Right forelimb (tissue), 1 donor: Measurements from ENCODE around the gene IPO13.

Source experiments
- DNase-seq: peaks from one replicate; pipeline ENCODE4 v3.0.0-alpha.2; 2018

Gene IPO13

DNA sequence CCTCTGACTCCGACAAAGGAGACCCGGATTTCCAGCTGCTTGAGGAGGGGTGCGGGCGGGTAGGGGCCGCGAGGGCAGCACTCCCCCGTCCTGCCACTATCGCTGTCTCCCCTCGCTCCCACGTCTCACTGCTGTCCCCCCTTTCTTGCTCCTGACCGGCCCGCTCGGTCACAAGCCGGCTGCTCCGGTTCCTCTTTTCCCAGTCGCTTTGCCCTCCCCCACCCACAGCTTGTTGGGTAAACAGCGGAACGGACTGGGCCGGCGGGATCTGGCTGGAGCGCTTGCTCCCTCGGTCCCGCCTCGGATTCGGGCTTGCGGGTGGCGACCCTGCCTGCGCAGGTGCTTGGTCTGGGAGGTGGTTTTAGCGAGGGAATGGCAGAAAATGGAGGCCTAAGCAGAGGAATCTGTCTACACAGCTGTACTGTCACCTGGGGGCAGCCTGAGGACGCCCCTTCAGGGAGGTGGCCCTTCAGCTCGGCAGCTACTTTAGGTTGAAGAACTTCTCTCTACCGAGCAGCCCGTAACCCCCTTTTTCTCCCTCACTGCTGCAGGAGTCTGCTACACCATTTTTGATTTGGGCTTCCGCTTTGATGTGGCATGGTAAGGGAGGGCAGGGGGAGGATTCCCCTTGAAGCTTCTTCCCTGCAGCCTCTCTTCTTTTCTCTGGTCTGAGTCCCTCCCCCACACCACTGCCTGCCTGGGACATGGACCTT lies 28.7 kb downstream of the IPO13 start:
- DNase-seq = no peak

DNA sequence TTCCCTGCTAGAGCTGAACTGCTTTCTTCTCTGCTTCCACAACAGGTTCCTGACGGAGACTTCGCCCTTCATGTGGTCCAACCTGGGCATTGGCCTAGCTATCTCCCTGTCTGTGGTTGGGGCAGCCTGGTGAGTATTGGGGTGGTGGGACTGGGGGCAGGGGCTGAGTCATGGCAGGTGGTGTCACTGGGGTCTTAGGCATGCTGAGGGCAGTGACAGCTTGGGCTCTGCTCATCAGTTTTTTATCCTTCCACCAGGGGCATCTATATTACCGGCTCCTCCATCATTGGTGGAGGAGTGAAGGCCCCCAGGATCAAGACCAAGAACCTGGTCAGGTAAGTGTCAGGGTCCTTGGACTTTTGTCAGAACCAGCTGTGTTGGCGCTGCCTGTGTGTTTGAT lies 29.3 kb downstream of the IPO13 start:
- DNase-seq = no peak

DNA sequence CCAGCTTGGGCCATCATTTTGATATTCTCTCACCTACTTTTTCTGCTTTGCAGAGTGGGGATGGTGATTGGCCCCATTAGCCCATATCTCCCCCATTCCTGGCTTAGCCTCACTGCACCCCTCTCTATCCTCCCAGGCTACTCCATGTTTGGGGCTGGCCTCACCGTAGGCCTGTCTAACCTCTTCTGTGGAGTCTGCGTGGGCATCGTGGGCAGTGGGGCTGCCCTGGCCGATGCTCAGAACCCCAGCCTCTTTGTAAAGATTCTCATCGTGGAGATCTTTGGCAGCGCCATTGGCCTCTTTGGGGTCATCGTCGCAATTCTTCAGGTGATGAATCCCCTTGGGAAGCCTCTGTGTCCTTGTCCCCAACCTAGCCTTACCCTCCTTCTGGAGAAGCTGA lies 30.1 kb downstream of the IPO13 start:
- no peak for DNase-seq

DNA sequence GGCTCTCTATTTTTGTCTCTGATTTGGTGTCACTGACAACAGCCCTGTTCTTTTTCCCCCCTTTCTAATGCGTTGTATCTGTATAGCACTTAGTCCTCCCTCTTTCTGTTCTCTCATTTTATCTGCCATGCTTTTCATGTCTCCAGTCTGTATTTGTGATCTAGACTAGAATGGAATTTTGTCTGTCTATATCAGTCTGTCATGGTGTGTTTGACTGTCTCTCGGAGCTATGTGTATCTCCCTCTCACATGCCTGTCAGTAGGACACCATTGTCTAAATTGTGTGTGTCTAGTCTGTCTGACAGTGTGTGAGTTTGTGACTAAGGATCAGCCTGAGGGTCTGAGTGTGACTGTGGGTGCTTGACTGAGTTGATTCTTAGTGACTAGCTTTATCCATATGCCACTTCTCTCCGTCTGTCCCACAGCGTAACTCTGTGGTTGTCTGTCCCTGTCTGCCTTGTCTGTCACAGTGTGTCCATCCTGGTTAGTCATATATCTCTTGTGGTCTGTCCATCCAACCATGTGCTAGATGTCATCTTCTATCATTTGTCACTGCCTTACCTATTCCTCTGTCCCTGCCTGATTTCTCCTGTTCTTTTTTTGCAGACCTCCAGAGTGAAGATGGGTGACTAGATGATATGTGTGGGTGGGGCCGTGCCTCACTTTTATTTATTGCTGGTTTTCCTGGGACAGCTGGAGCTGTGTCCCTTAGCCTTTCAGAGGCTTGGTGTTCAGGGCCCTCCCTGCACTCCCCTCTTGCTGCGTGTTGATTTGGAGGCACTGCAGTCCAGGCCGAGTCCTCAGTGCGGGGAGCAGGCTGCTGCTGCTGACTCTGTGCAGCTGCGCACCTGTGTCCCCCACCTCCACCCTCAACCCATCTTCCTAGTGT lies 30.9 kb downstream of the IPO13 start:
- DNase-seq = no peak

DNA sequence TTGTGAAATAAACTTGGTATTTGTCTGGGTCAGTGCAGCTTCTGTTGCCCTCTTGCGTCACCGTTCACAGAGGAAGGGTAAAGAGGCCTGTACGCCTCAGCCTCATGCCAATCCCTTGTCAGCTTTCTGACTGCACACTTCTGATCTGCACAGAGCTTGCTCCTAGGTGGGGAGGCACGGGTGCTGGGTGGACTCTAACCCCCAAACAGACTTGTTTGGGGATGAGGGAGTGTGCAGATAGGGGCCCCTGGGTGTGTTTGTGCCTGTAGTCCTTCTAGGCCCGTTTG lies 31.5 kb downstream of the IPO13 start:
- no peak for DNase-seq

DNA sequence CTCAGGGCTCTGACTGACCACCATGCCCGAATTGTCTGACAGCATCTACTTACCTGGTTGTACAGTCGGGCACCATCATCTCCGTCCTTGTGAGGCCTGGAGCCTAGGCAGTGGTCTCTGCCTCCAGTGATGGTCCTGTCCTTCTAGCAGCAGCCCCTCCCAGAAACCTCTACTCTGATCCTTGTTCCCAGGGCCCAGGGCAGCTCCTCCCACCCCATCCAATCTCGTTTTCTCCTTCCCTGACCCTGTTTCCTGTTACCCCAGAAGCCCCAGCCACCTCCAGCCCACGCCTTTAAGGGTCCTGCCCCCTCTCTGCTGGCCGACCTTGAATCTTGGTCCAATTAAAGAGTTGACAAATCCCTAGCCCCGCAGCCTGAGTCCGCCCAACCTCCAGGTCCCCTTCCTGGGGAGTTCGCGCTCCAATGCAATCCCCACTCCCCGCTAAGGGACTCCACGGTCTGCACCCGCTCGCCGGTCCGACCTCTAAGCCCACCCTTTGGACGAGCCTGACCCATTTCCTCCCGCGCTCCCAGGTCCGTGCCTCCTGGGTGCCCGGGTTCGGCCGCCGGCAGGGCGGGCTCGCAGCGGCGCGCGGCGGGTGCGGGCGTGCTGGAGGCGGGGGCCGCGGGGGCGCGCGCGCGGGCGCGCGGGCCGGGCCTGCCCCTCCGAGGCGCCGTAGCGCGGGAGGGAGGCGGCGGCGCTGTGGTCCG lies 32.0 kb downstream of the IPO13 start, which contains the start of gene B4GALT2:
TSS of gene B4GALT2 (plus strand) at position 660 of the 710 bp plus-strand sequence. CDS start 1,951 bp downstream, outside the sequence.
- DNase-seq = peak; percentile 72

DNA sequence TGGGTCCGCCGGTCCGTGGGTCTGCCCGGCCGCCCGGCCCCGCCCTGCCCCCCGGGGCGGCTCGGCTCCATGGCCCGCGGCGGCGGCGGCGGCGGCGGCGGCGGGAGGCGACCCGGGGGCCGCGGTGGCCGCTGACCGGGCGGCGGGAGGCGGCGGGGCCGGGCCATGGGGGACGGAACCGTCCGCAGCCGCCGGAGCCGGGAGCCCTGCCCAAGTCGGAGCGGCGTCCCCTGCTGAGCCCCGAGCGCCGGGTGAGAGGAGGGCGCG lies 32.4 kb downstream of the IPO13 start:
- no peak for DNase-seq

DNA sequence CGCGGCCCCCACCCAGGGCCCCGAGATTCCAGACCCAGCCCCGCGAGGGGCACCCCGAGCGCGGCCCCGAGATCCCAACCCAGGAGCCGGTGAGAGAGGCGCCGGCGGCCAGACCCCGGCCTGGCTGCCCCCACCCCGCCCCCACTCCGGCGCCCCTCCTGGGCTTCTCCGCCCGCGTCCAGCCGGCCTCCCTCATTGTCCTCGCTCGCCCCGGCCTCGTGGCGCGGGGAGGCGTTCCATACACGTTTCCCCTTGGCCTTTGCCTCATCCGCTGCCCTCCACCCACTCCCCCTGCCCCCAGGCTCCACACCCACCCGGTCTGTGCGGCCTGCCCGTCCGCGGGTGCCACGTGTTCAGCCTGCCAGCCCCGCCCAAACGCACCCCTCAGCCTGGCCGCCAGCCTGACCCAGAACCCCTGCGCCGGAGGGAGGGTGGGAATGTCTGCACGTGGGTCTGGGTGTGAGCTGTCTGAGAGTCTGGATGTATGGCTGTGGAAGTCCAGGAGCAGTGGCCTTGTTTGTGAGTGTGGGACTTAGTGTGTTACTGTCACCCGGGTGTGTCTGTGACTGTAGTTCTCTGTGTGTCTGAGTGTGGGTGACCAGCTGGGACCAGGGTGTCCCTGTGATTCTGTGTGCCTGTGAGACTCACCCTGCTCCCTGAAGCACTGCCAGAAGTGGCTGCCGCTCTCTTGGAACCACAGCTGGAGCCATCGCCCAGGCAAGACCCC lies 32.9 kb downstream of the IPO13 start:
- DNase-seq = peak; percentile 84

DNA sequence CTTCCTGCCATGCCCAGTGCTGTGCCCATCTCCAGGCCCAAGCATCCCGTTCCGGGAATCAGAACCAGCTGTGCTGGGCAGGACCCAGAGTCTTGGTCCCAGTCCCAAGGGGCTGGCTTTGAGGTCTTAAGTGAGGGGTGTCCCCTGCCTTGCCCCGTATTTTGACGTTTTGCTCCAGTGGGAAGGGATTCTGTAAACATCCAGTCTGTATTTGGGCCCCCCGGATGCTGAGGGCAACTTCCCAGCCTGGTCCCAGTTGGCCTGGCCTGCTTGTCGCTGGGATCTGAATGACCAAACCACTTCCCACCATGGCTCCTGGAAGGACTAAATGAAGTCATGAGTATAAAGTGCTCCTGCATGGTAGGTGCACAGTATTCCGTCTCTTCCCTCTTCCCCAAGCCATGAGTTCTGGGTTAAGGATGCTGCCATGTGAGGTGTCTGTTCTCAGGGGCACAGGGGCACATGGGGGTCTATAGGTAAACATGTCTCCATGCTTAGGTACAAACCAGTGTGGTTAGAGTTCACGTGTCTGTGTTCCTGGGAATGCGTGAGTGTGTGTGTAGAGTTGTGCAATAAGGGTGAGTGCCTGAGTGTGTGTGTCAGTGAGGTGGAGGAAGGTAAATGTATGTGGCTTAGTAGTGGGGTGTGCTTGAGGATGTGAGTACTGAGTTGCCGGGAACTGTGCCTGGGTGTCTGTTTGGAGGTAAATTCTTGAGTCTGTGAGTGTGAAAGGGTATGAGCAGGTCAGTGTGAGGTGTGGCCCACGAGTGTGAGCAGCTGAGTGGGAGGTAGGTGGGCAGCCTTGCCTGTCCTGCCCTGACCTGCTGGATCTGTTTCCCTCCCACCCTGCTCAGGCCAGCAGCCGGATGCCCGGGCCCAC lies 33.7 kb downstream of the IPO13 start:
- DNase-seq = no peak

DNA sequence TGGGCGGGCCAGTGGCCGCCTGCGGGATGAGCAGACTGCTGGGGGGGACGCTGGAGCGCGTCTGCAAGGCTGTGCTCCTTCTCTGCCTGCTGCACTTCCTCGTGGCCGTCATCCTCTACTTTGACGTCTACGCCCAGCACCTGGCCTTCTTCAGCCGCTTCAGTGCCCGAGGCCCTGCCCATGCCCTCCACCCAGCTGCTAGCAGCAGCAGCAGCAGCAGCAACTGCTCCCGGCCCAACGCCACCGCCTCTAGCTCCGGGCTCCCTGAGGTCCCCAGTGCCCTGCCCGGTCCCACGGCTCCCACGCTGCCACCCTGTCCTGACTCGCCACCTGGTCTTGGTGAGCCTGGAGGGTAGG lies 34.4 kb downstream of the IPO13 start:
- no peak for DNase-seq

DNA sequence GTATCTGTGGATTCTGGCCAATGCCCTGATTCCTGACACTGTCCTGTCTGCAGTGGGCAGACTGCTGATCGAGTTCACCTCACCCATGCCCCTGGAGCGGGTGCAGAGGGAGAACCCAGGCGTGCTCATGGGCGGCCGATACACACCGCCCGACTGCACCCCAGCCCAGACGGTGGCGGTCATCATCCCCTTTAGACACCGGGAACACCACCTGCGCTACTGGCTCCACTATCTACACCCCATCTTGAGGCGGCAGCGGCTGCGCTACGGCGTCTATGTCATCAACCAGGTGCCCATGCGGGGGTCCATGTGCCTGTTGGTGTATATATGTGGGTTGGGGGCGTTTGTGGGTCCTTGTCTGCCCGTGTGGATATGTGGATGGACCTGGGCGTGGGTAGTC lies 34.9 kb downstream of the IPO13 start:
- no peak for DNase-seq

DNA sequence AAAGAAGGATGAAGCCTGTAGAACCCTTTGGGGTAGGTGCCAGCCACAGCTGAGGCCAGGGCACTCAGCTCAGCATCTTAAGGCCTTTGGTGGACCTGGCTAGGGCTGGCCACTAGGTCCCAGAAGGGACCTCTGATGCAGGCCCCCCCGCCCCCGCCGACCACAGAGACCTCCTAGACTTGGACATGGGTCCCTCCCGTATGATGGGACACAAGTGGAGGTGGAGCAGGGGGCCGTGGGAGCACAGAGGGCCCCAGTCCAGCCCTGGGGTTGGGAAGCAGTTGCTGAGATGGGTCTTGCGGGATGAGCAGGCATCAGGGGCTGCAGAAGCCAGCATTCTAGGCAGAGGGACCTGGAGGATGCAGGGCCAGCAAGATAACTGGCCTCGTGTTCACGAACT lies 35.5 kb downstream of the IPO13 start:
- DNase-seq = no peak

DNA sequence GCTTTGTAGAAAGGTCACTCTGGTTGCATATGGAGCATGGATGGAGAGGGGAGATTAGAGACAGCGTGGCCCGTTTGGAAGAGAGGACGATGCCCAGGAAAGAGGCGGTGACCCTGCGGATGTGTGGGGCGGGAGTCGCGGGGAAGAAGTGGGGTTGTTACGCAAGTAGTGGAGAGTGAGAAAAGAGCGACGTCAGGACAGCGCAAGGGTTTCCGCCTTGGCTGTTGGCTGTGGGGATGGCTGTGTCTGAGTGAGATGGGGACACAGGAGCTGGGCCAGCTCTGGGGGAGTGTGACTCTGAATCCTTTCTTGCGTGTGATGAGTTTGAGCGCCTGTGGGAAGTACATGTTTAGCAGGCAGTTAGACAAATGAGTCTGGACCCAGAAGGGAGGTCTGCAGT lies 36.1 kb downstream of the IPO13 start:
- no peak for DNase-seq

DNA sequence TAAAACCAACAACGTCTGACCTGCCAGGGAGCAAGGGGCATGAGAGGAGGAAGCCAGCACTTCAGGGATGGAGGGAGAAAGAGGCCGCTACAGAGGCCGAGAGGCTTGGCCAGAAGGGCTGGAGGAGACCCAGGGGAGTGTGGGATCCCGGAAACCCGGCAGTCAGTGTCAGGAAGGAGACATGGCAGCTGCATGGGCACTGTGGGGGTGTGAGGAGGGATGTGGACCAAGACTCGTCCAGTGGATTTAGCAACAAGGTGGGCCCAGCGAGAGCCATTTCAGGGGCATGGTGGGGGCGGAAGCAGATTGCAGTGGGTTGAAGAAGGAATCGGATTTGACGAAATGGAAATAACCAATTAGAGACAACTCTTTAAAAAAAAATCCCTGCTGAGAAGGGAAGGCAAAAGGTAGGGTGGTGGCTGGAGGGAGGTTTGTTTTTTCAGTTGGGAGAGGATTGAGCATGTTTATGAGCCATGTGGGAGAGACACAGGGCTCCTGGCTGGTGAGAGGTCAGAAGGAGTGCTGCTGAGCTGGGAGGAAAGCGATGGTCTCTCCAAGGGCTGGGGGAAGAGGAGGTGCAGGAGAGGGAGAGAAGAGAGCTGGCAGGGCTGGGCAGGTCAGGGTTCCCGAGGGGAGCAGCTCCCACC lies 36.6 kb downstream of the IPO13 start:
- no peak for DNase-seq

DNA sequence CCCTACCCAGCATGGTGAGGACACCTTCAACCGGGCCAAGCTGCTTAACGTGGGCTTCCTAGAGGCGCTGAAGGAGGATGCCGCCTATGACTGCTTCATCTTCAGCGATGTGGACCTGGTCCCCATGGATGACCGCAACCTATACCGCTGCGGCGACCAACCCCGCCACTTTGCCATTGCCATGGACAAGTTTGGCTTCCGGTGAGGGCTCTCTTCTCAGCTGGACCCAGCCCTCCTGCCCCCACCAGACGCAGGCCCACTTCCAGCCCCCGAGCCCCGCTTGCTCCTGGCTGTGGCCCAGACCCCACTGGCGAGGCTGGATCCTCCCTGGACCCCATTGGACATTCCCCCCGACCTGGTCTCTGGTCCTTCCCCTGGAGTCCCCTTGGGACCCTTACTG lies 38.1 kb downstream of the IPO13 start:
- DNase-seq = no peak

DNA sequence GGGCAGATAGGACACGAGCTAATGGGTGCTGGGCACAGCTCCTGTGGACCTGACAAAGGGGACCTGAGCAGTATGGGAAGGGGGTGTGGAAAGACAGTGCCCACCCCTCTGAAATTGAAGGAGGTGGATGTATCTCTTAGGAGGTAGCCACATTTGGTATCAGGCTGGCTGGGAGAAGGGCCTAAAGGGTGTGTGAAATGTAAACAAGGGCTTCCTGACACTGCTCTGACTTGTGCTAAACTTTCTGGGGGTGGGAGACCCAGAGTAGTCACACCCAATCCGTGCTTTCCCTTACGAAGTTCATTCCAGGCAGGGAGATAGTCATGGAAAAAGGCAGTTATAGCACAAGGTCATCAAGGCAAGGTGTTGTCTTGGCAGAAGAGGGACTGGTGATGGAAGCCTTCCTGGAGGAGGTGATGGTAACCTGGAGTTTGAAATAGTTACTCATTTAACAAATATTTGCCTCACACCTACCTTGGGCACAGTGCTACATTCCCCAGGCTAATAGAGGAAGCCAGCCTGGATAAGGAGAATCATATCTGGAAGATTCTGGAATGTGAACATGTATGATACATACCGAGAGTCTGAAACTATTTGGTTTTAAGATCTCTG lies 39.3 kb downstream of the IPO13 start:
- DNase-seq = no peak

DNA sequence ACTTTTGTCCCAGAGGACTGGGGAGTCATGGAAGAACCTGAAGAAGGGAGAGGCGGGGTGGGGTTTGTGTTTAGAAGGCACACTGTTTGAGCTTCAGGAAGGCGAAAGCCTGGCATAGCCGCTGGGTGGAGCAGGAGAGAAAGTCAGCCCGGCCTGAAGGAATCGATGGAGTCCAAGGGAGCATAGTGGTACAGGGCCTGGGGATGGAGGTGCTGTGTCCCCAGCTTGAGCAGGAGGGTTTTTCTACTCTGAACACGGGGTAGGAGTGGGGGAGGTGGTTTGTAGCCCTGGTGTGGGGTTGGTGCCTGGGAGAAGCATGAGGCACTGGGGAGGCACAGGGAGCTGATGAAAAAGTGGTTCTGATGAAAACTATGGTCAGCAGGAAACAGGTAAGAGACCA lies 40.0 kb downstream of the IPO13 start:
- DNase-seq = no peak

DNA sequence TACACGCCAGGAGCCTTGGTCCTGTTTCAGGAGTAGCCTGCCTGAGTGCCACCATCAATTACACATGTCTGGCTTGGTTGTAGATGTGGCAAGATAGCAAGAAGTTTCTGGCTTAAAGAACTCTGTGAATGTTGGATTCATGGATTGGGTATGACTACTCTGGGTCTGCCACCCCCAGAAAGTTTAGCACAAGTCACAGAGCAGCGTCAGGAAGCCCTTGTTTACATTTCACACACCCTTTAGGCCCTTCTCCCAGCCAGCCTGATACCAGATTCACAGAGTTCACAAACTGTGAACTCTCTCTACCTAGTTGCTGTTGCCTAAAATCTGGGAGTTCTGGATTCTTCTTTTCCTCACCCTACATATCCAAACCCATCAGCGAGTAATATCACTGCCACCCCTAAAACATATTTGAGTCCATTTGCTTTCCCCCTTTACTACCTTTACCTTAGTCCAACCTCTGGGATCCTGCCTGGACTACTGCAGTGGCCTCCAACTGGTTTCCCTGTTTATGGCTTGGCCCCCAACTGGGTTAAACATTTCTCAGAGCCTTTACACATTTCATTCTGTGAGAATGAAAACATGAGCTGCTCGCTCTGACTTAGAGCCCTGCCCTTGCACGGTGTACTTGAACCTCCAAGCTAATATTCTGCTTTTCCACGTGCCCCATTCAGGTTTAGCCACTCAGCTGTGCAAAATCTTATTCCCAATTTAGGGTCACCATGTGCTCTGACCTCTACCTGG lies 40.6 kb downstream of the IPO13 start:
- DNase-seq = no peak

DNA sequence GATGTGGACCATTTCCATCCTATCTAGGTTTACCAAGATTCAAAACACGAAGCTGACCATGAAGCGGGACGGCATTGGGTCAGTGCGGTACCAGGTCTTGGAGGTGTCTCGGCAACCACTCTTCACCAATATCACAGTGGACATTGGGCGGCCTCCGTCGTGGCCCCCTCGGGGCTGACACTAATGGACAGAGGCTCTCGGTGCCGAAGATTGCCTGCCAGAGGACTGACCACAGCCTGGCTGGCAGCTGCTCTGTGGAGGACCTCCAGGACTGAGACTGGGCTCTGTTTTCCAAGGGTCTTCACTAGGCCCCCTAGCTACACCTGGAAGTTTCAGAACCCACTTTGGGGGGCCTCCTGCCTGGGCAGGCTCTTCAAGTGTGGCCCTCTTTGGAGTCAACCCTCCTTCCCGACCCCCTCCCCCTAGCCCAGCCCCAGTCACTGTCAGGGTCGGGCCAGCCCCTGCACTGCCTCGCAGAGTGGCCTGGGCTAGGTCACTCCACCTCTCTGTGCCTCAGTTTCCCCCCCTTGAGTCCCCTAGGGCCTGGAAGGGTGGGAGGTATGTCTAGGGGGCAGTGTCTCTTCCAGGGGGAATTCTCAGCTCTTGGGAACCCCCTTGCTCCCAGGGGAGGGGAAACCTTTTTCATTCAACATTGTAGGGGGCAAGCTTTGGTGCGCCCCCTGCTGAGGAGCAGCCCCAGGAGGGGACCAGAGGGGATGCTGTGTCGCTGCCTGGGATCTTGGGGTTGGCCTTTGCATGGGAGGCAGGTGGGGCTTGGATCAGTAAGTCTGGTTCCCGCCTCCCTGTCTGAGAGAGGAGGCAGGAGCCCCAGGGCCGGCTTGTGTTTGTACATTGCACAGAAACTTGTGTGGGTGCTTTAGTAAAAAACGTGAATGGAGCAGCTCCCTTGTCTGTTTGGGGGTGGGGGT lies 43.8 kb downstream of the IPO13 start:
- DNase-seq = no peak

DNA sequence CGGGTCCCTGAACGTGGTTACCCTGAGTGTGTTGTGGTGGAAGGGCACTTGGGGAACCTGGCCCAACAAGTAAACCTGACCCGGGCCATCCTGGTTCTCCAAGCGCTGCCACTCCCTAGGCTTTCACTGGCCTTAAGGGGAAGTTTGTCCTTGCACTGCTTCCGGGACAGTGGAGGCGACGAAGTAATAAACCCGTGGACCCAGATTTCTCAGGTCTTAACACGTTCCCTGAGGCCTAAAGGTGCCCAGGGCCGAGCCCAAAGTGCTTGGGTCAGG lies 44.4 kb downstream of the IPO13 start:
- no peak for DNase-seq
